ENCODE results near the gene NME3. TPM values are rescaled to one million over a fixed set of nuclear protein-coding genes. Genes with fewer than 3 reads are reported as not detected.

NME3 gene
- total RNA-seq, 5 donors from 2014 or later (not counting 1 experiment from before 2014, with no cell fraction given), result 45.1 to 95.9 (median 87.5) TPM

DNA sequence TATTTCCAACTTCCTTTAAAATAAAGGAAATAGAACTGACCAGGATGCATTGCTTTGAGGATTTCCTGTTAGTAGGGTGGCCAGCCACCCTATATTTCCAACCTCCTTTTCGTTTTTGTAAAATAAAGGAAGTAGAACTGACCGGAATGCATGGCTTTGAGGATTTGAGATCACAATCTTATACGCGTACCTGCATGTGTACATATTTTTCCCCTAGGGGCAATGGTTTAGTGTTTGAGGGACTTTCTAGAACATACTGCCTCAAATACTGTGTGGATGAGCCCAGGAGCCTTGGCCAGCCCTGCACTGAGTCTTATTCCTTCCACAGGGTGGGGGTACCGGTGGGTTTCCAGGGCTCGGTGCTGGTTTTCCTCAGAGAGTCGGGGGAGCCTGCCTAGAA, 39.7 kb downstream of the NME3 start:
- Mint-ChIP-seq H3K27ac (no peak overlapping the region), H3K36me3 (peaks cover 18% of the 10 kb centered on the region), H3K9me3 (no peaks in the 10 kb centered on the region), H3K4me3 (no peak overlapping the region), H3K27me3 (no peaks in the 10 kb centered on the region), H3K4me1 (peaks cover 5 to 10% (median 6%) of the 10 kb centered on the region in 3 donors)
- H3K27ac ChIP-seq (ENCODE audit: low read length), result no peak overlapping the region
- ATAC-seq (replicated peaks in 1 of 4), result no peak
- peaks cover 0 to under 1% of the 10 kb centered on the region in 2 experiments for H3K4me1 ChIP-seq (ENCODE audit: control insufficient read depth in 1 of 2, extremely low read depth in 1 of 2, insufficient read depth in 2 of 2, low read length in 2 of 2)
- no peak for DNase-seq
- H3K9me3 ChIP-seq, result no peaks in the 10 kb centered on the region
- H3K27me3 ChIP-seq (replicated peaks in 1 of 2; ENCODE audit: control insufficient read depth in 2 of 2, extremely low read depth in 1 of 2, insufficient read depth in 2 of 2, low read length in 1 of 2), result no peaks in the 10 kb centered on the region
- WGBS (ENCODE audit: insufficient coverage), result 100% methylated on average over 1 of the region's 7 CpGs
- H3K36me3 ChIP-seq (ENCODE audit: control insufficient read depth in 2 of 2, extremely low read depth in 1 of 2, insufficient read depth in 1 of 2, low read length in 1 of 2), result peaks cover 8 to 66% of the 10 kb centered on the region in 2 donors
- ChIA-PET CTCF (interaction anchor here in 1 of 2 donors (1.5 kb wide), 1 partner anchor 8 kb away, joined by 3 read pairs; no protein-coding TSS in a partner anchor), POLR2A (no interaction called here)
- H3K4me3 ChIP-seq (ENCODE audit: control insufficient read depth in 1 of 2, extremely low read depth in 1 of 2, low read length in 1 of 2), result no peak overlapping the region

GRCh38 chr16:1731073-1731472, 40.3 kb downstream of the NME3 start:
- H3K27me3 Mint-ChIP-seq, result no peaks in the 10 kb centered on the region
- H3K36me3 ChIP-seq (ENCODE audit: control insufficient read depth in 2 of 2, extremely low read depth in 1 of 2, insufficient read depth in 1 of 2, low read length in 1 of 2), result peaks cover 8 to 71% of the 10 kb centered on the region in 2 donors
- H3K4me1 ChIP-seq (ENCODE audit: control insufficient read depth in 1 of 2, extremely low read depth in 1 of 2, insufficient read depth in 2 of 2, low read length in 2 of 2), result peaks cover 0 to 2% of the 10 kb centered on the region in 2 experiments
- H3K9me3 ChIP-seq, result no peaks in the 10 kb centered on the region
- H3K4me3 Mint-ChIP-seq, result no peak overlapping the region
- H3K9me3 Mint-ChIP-seq, result no peaks in the 10 kb centered on the region
- H3K27me3 ChIP-seq (replicated peaks in 1 of 2; ENCODE audit: control insufficient read depth in 2 of 2, extremely low read depth in 1 of 2, insufficient read depth in 2 of 2, low read length in 1 of 2), result no peaks in the 10 kb centered on the region
- no CpG with 5 or more reads among the region's 7 CpGs for WGBS (ENCODE audit: insufficient coverage)
- H3K4me1 Mint-ChIP-seq, result peaks cover 5 to 10% (median 8%) of the 10 kb centered on the region in 3 donors
- ATAC-seq (replicated peaks in 1 of 4) (no peak), DNase-seq (no peak)
- H3K4me3 ChIP-seq (ENCODE audit: control insufficient read depth in 1 of 2, extremely low read depth in 1 of 2, low read length in 1 of 2), result no peak overlapping the region
- ChIA-PET POLR2A (no interaction called here), CTCF (no interaction called here)
- H3K27ac ChIP-seq (ENCODE audit: low read length), result no peak overlapping the region
- no peak overlapping the region for H3K27ac Mint-ChIP-seq
- peaks cover 20% of the 10 kb centered on the region for H3K36me3 Mint-ChIP-seq

- peaks cover 21% of the 10 kb centered on the region for H3K36me3 Mint-ChIP-seq
- ATAC-seq (replicated peaks in 1 of 4), result no peak
- WGBS (ENCODE audit: insufficient coverage), result 99% methylated on average over 34 of the region's 35 CpGs
- Histone ChIP-seq H3K9me3 (no peaks in the 10 kb centered on the region), H3K4me1 (ENCODE audit: control insufficient read depth in 1 of 2, extremely low read depth in 1 of 2, insufficient read depth in 2 of 2, low read length in 2 of 2) (peaks cover 0 to 4% of the 10 kb centered on the region in 2 experiments), H3K27ac (ENCODE audit: low read length) (no peak overlapping the region), H3K36me3 (ENCODE audit: control insufficient read depth in 2 of 2, extremely low read depth in 1 of 2, insufficient read depth in 1 of 2, low read length in 1 of 2) (peaks cover 13 to 76% of the 10 kb centered on the region in 2 donors), H3K4me3 (ENCODE audit: control insufficient read depth in 1 of 2, extremely low read depth in 1 of 2, low read length in 1 of 2) (no peak overlapping the region), H3K27me3 (replicated peaks in 1 of 2; ENCODE audit: control insufficient read depth in 2 of 2, extremely low read depth in 1 of 2, insufficient read depth in 2 of 2, low read length in 1 of 2) (no peaks in the 10 kb centered on the region)
- no peaks in the 10 kb centered on the region for H3K27me3 Mint-ChIP-seq
- ChIA-PET POLR2A (interaction anchor here in 1 of 2 donors (0.6 kb wide), 1 partner anchor 35 kb away, joined by 3 read pairs; no protein-coding TSS in a partner anchor), CTCF (no interaction called here)
- no peak overlapping the region for H3K27ac Mint-ChIP-seq
- H3K9me3 Mint-ChIP-seq, result no peaks in the 10 kb centered on the region
- H3K4me3 Mint-ChIP-seq, result no peak overlapping the region
- no peak for DNase-seq
- H3K4me1 Mint-ChIP-seq, result peaks cover 5 to 10% (median 8%) of the 10 kb centered on the region in 3 donors
These were observed 41.9 kb downstream of the NME3 start for GRCh38 chr16:1729445-1729844.

- Mint-ChIP-seq H3K27me3 (no peaks in the 10 kb centered on the region), H3K4me3 (no peak overlapping the region), H3K27ac (no peak overlapping the region), H3K36me3 (peaks cover 21% of the 10 kb centered on the region), H3K4me1 (peaks cover 5 to 10% (median 8%) of the 10 kb centered on the region in 3 donors), H3K9me3 (no peaks in the 10 kb centered on the region)
- ATAC-seq (replicated peaks in 1 of 4) (no peak), DNase-seq (no peak)
- H3K36me3 ChIP-seq (ENCODE audit: control insufficient read depth in 2 of 2, extremely low read depth in 1 of 2, insufficient read depth in 1 of 2, low read length in 1 of 2), result peaks cover 16 to 78% of the 10 kb centered on the region in 2 donors
- peaks cover 0 to 8% of the 10 kb centered on the region in 2 experiments for H3K4me1 ChIP-seq (ENCODE audit: control insufficient read depth in 1 of 2, extremely low read depth in 1 of 2, insufficient read depth in 2 of 2, low read length in 2 of 2)
- 99% methylated on average over 18 of the region's 18 CpGs for WGBS (ENCODE audit: insufficient coverage)
- no peak overlapping the region for H3K27ac ChIP-seq (ENCODE audit: low read length)
- no peaks in the 10 kb centered on the region for H3K27me3 ChIP-seq (replicated peaks in 1 of 2; ENCODE audit: control insufficient read depth in 2 of 2, extremely low read depth in 1 of 2, insufficient read depth in 2 of 2, low read length in 1 of 2)
- POLR2A ChIA-PET, result interaction anchor here in 1 of 2 donors (0.6 kb wide), 1 partner anchor 36 kb away, joined by 3 read pairs; no protein-coding TSS in a partner anchor
- H3K9me3 ChIP-seq, result no peaks in the 10 kb centered on the region
- no peak overlapping the region for H3K4me3 ChIP-seq (ENCODE audit: control insufficient read depth in 1 of 2, extremely low read depth in 1 of 2, low read length in 1 of 2)
- CTCF ChIA-PET, result no interaction called here
These were observed 42.3 kb downstream of the NME3 start for GRCh38 chr16:1729026-1729425.

- ChIA-PET POLR2A (no interaction called here), CTCF (no interaction called here)
- no peak overlapping the region for H3K27ac ChIP-seq (ENCODE audit: low read length)
- no peaks in the 10 kb centered on the region for H3K9me3 Mint-ChIP-seq
- H3K4me1 ChIP-seq (ENCODE audit: control insufficient read depth in 1 of 2, extremely low read depth in 1 of 2, insufficient read depth in 2 of 2, low read length in 2 of 2), result peaks cover 0 to 19% of the 10 kb centered on the region in 2 experiments
- no peak for ATAC-seq (replicated peaks in 1 of 4)
- no peak overlapping the region for H3K4me3 ChIP-seq (ENCODE audit: control insufficient read depth in 1 of 2, extremely low read depth in 1 of 2, low read length in 1 of 2)
- peaks cover 15 to 18% (median 17%) of the 10 kb centered on the region in 3 donors for H3K4me1 Mint-ChIP-seq
- H3K36me3 Mint-ChIP-seq, result peaks cover 21% of the 10 kb centered on the region
- no peaks in the 10 kb centered on the region for H3K9me3 ChIP-seq
- WGBS (ENCODE audit: insufficient coverage), result 95% methylated on average over 37 of the region's 37 CpGs
- DNase-seq, result no peak
- H3K36me3 ChIP-seq (ENCODE audit: control insufficient read depth in 2 of 2, extremely low read depth in 1 of 2, insufficient read depth in 1 of 2, low read length in 1 of 2), result peaks cover 16 to 69% of the 10 kb centered on the region in 2 donors
- H3K27ac Mint-ChIP-seq, result no peak overlapping the region
- H3K27me3 Mint-ChIP-seq, result no peaks in the 10 kb centered on the region
- H3K4me3 Mint-ChIP-seq, result no peak overlapping the region
- H3K27me3 ChIP-seq (replicated peaks in 1 of 2; ENCODE audit: control insufficient read depth in 2 of 2, extremely low read depth in 1 of 2, insufficient read depth in 2 of 2, low read length in 1 of 2), result no peaks in the 10 kb centered on the region
These were observed 43.4 kb downstream of the NME3 start for GRCh38 chr16:1727651-1728624.

DNA sequence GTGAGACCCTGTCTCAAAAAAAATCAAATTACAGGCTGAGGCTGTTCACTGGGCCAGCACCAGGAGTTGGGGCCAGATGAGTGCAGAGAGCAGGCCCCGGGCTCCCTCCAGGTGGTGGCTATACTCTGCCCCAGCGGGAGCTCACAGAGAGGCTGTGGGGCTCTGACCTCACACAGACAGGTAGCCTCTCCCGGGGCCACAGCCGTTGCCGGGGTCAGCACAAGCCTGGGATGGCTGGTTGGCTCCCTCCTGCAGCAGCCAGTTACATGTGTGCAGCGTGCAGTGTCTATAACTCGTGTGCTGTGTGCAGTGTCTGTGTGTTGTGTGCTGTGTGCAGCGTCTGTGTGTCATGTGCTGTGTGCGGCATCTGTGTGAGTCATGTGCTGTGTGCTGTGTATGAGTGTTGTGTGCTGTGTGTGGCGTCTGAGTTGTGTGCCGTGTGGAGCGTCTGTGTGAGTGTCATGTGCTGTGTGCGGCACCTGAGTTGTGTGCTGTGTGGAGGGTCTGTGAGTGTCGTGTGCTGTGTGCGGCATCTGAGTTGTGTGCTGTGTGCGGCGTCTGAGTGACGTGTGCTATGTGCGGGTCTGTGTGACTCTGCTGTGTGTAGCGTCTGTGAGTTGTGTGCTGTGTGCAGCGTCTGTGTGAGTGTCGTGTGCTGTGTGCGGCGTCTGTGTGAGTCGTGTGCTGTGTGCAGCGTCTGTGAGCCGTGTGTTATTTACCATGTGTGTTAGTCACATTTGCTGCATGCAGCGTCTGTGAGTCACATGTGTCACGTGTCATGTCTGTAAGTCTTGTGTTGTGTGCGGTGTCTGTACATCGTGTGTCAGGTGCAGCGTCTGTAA, 44.5 kb downstream of the NME3 start:
- CTCF ChIA-PET, result no interaction called here
- WGBS (ENCODE audit: insufficient coverage), result 96% methylated on average over 31 of the region's 32 CpGs
- POLR2A ChIA-PET, result no interaction called here

More for the DNA sequence above, 44.5 kb downstream of the NME3 start:
- Histone ChIP-seq H3K36me3 (ENCODE audit: control insufficient read depth in 2 of 2, extremely low read depth in 1 of 2, insufficient read depth in 1 of 2, low read length in 1 of 2) (peaks cover 14 to 59% of the 10 kb centered on the region in 2 donors), H3K27ac (ENCODE audit: low read length) (no peak overlapping the region), H3K27me3 (replicated peaks in 1 of 2; ENCODE audit: control insufficient read depth in 2 of 2, extremely low read depth in 1 of 2, insufficient read depth in 2 of 2, low read length in 1 of 2) (no peaks in the 10 kb centered on the region), H3K9me3 (no peaks in the 10 kb centered on the region), H3K4me3 (ENCODE audit: control insufficient read depth in 1 of 2, extremely low read depth in 1 of 2, low read length in 1 of 2) (no peak overlapping the region), H3K4me1 (ENCODE audit: control insufficient read depth in 1 of 2, extremely low read depth in 1 of 2, insufficient read depth in 2 of 2, low read length in 2 of 2) (peaks cover 3 to 30% of the 10 kb centered on the region in 2 experiments)
- Mint-ChIP-seq H3K9me3 (no peaks in the 10 kb centered on the region), H3K4me1 (peaks cover 23 to 27% (median 25%) of the 10 kb centered on the region in 3 donors), H3K27ac (no peak overlapping the region), H3K4me3 (no peak overlapping the region), H3K36me3 (peaks cover 18% of the 10 kb centered on the region), H3K27me3 (no peaks in the 10 kb centered on the region)
- no peak for DNase-seq
- no peak for ATAC-seq (replicated peaks in 1 of 4)

Data from T-cell (primary cell).